ENCODE measurements around the gene PPP2R2B.

The PPP2R2B gene

GRCh38 chr5:146644831-146645230, 233.7 kb downstream of the PPP2R2B start:
- TF ChIP-seq POU6F1 (CRISPR knock-in tag; IDR thresholded peaks at IDR 0.05; ENCODE audit: borderline replicate concordance, low read depth) (no peak), CSDC2 (CRISPR knock-in tag; IDR thresholded peaks at IDR 0.05) (no peak), ZC3H10 (CRISPR knock-in tag; IDR thresholded peaks at IDR 0.05) (no peak), PPARA (CRISPR knock-in tag; IDR thresholded peaks at IDR 0.05; ENCODE audit: borderline replicate concordance) (no peak), TCF4 (CRISPR knock-in tag; IDR thresholded peaks at IDR 0.05; ENCODE audit: borderline replicate concordance) (no peak), BACH2 (CRISPR knock-in tag; IDR thresholded peaks at IDR 0.05; ENCODE audit: borderline replicate concordance) (no peak), ZFP30 (CRISPR knock-in tag; IDR thresholded peaks at IDR 0.05) (no peak), CSRNP3 (CRISPR knock-in tag; IDR thresholded peaks at IDR 0.05) (no peak), ESRRG (CRISPR knock-in tag; IDR thresholded peaks at IDR 0.05) (no peak), GLIS3 (CRISPR knock-in tag; IDR thresholded peaks at IDR 0.05) (no peak), CREB5 (CRISPR knock-in tag; IDR thresholded peaks at IDR 0.05; ENCODE audit: low read depth) (no peak), ISL1 (CRISPR knock-in tag; IDR thresholded peaks at IDR 0.05) (no peak)
- no peak for ATAC-seq

GRCh38 chr5:146643776-146644175, 234.8 kb downstream of the PPP2R2B start:
- no peak for ATAC-seq
- no peak for TF ChIP-seq ZNF565 (CRISPR knock-in tag; conservative IDR thresholded peaks at IDR 0.05; ENCODE audit: low read depth)
- no peak for TF ChIP-seq SNAI2 (CRISPR knock-in tag; IDR thresholded peaks at IDR 0.05)
- TF ChIP-seq ARNTL (CRISPR knock-in tag; IDR thresholded peaks at IDR 0.05; ENCODE audit: borderline replicate concordance, low read depth): no peak

GRCh38 chr5:146642410-146642809, 236.1 kb downstream of the PPP2R2B start:
- ATAC-seq: no peak

GRCh38 chr5:146641941-146642340, 236.6 kb downstream of the PPP2R2B start:
- no peak for ATAC-seq
- no peak for TF ChIP-seq SNAI2 (CRISPR knock-in tag; IDR thresholded peaks at IDR 0.05)
- TF ChIP-seq ZNF8 (CRISPR knock-in tag; IDR thresholded peaks at IDR 0.05): no peak
- TF ChIP-seq ARNTL (CRISPR knock-in tag; IDR thresholded peaks at IDR 0.05; ENCODE audit: borderline replicate concordance, low read depth): no peak
- TF ChIP-seq CSRNP3 (CRISPR knock-in tag; IDR thresholded peaks at IDR 0.05): no peak
- TF ChIP-seq TCF4 (CRISPR knock-in tag; IDR thresholded peaks at IDR 0.05; ENCODE audit: borderline replicate concordance): no peak
- no peak for TF ChIP-seq TOX (CRISPR knock-in tag; IDR thresholded peaks at IDR 0.05; ENCODE audit: borderline replicate concordance)
- no peak for TF ChIP-seq OSR1 (CRISPR knock-in tag; IDR thresholded peaks at IDR 0.05)
- no peak for TF ChIP-seq ZFP30 (CRISPR knock-in tag; IDR thresholded peaks at IDR 0.05)
- no peak for TF ChIP-seq CREB5 (CRISPR knock-in tag; IDR thresholded peaks at IDR 0.05; ENCODE audit: low read depth)
- TF ChIP-seq ESRRG (CRISPR knock-in tag; IDR thresholded peaks at IDR 0.05): no peak
- TF ChIP-seq ZNF70 (CRISPR knock-in tag; IDR thresholded peaks at IDR 0.05): no peak
- TF ChIP-seq ISL1 (CRISPR knock-in tag; IDR thresholded peaks at IDR 0.05): no peak
- no peak for TF ChIP-seq PPARA (CRISPR knock-in tag; IDR thresholded peaks at IDR 0.05; ENCODE audit: borderline replicate concordance)
- TF ChIP-seq PATZ1 (CRISPR knock-in tag; IDR thresholded peaks at IDR 0.05; ENCODE audit: borderline replicate concordance): no peak
- TF ChIP-seq GLIS3 (CRISPR knock-in tag; IDR thresholded peaks at IDR 0.05): no peak
- TF ChIP-seq TSHZ2 (CRISPR knock-in tag; IDR thresholded peaks at IDR 0.05): no peak
- no peak for TF ChIP-seq CSDC2 (CRISPR knock-in tag; IDR thresholded peaks at IDR 0.05)
- TF ChIP-seq ZC3H10 (CRISPR knock-in tag; IDR thresholded peaks at IDR 0.05): no peak
- no peak for TF ChIP-seq RARB (CRISPR knock-in tag; IDR thresholded peaks at IDR 0.05)
- no peak for TF ChIP-seq ZFP3 (CRISPR knock-in tag; IDR thresholded peaks at IDR 0.05)

More at GRCh38 chr5:146642410-146642809, 236.1 kb downstream of the PPP2R2B start:
- TF ChIP-seq ZC3H10 (CRISPR knock-in tag; IDR thresholded peaks at IDR 0.05) (no peak), TCF4 (CRISPR knock-in tag; IDR thresholded peaks at IDR 0.05; ENCODE audit: borderline replicate concordance) (no peak), ZNF565 (CRISPR knock-in tag; conservative IDR thresholded peaks at IDR 0.05; ENCODE audit: low read depth) (no peak)

All from SK-N-SH treated with all-trans-retinoic acid at 6 μM for 48 hours (cell line).